HepG2 (cell line): ENCODE measurements around the gene CDH23. TPM values are rescaled to one million over a fixed set of nuclear protein-coding genes. Genes with fewer than 3 reads are reported as not detected.

Experiments
- AHR ChIP-seq: IDR thresholded peaks from 2 replicates; pipeline ENCODE4 v1.6.1; 2018; ENCODE audit warnings: missing genetic modification reagents, missing compliant biosample characterization
- FIP1L1 ChIP-seq: fragments of 200-400 bp; formaldehyde crosslinking; IDR thresholded peaks from 2 replicates; pipeline ENCODE4 v1.6.1; 2018; ENCODE audit warnings: low read depth, mild to moderate bottlenecking, low read length, moderate library complexity, borderline replicate concordance; ENCODE audit not compliant: insufficient read depth
- FOXA3 ChIP-seq: IDR thresholded peaks from 2 replicates; pipeline ENCODE4 v1.6.1; 2016; ENCODE audit warnings: missing genetic modification reagents, missing compliant biosample characterization
- JUND ChIP-seq: sonication (generic); formaldehyde crosslinking; IDR thresholded peaks from 2 replicates; pipeline ENCODE4 v1.8.0; 2022; ENCODE audit warnings: mild to moderate bottlenecking, missing genetic modification reagents
- MAFF ChIP-seq: IDR thresholded peaks from 2 replicates; pipeline ENCODE4 v1.6.1; 2011; ENCODE audit warnings: low read depth, low read length, improper control_type of control experiment
- NAIF1 ChIP-seq: sonication (generic); formaldehyde crosslinking; IDR thresholded peaks from 2 replicates; pipeline ENCODE4 v1.5.0; 2020; ENCODE audit warnings: mild to moderate bottlenecking, missing genetic modification reagents, borderline replicate concordance
- SRSF1 ChIP-seq: fragments of 200-400 bp; formaldehyde crosslinking; optimal IDR thresholded peaks from 2 replicates; pipeline ENCODE3; 2017; ENCODE audit warnings: mild to moderate bottlenecking, low read depth, low read length, moderate library complexity
- TBP ChIP-seq: sonication (generic); formaldehyde crosslinking; IDR thresholded peaks from 2 replicates; pipeline ENCODE4 v1.5.0; 2020; ENCODE audit warnings: missing genetic modification reagents
- TOE1 ChIP-seq: sonication (generic); formaldehyde crosslinking; IDR thresholded peaks from 2 replicates; pipeline ENCODE4 v1.4.0; 2020; ENCODE audit warnings: mild to moderate bottlenecking, missing genetic modification reagents
- ZBTB21 ChIP-seq: sonication (generic); formaldehyde crosslinking; IDR thresholded peaks from 2 replicates; pipeline ENCODE4 v1.4.0; 2020; ENCODE audit warnings: missing genetic modification reagents
- ZBTB38 ChIP-seq: sonication (generic); formaldehyde crosslinking; IDR thresholded peaks from 2 replicates; pipeline ENCODE4 v1.5.1; 2020; ENCODE audit warnings: mild to moderate bottlenecking, missing genetic modification reagents
- ZNF12 ChIP-seq: sonication (generic); formaldehyde crosslinking; IDR thresholded peaks from 2 replicates; pipeline ENCODE4 v1.5.0; 2020; ENCODE audit warnings: missing genetic modification reagents
- ZNF7 ChIP-seq: IDR thresholded peaks from 2 replicates; pipeline ENCODE4 v1.6.1; 2016; ENCODE audit warnings: missing biosample characterization, missing genetic modification reagents
- ZNF775 ChIP-seq: sonication (generic); formaldehyde crosslinking; IDR thresholded peaks from 2 replicates; pipeline ENCODE4 v1.4.0; 2020; ENCODE audit warnings: missing genetic modification reagents, mild to moderate bottlenecking, moderate library complexity, borderline replicate concordance
- ZNF776 ChIP-seq: sonication (generic); formaldehyde crosslinking; IDR thresholded peaks from 2 replicates; pipeline ENCODE4 v1.4.0; 2020; ENCODE audit warnings: mild to moderate bottlenecking, missing genetic modification reagents
- polyA plus RNA-seq, 8 experiments: library from polyadenylated mRNA; depleted of rRNA in 3 of 8; stranded (reverse) in 7 of 8; unstranded in 1 of 8; fragments of >200 nt; fragmentation: Illumina TruSeq in 4 of 8; extraction: Trizol in 4 of 8; gene quantifications; 2 replicates each; pipeline versions ENCODE4 v1.2.1 to v1.2.3, GENCODE V29; 2011 to 2016; ENCODE audit warnings: low read depth in 4 of 8, missing spikeins in 1 of 8, mixed read lengths in 1 of 8; ENCODE audit not compliant: insufficient read depth in 1 of 8
- total RNA-seq, 5 experiments: library from RNA; depleted of rRNA; stranded (reverse); fragments of >200 nt; fragmentation: Illumina TruSeq; extraction: Trizol; gene quantifications; 2 replicates each; pipeline ENCODE4 v1.2.3, GENCODE V29; 2016; ENCODE audit warnings: low read depth in 1 of 5
- TF ChIP-seq, protein P1 (sequence below): sonication (generic); formaldehyde crosslinking; conservative IDR thresholded peaks from 2 replicates; pipeline ENCODE4 v1.5.0; 2020; ENCODE audit warnings: missing genetic modification reagents
- TF ChIP-seq, protein P2 (sequence below), 2 experiments: sonication (generic) in 1 of 2; formaldehyde crosslinking in 1 of 2; IDR thresholded peaks; 2 replicates each; pipeline versions ENCODE4 v1.5.1 to v1.6.1; 2011 to 2020; ENCODE audit warnings: borderline replicate concordance in 1 of 2, low read depth in 1 of 2, low read length in 1 of 2, mild to moderate bottlenecking in 1 of 2, missing genetic modification reagents in 1 of 2, moderate library complexity in 1 of 2
- TF ChIP-seq, protein P3 (sequence below): sonication (generic); formaldehyde crosslinking; IDR thresholded peaks from 2 replicates; pipeline ENCODE4 v1.5.1; 2020; ENCODE audit warnings: missing genetic modification reagents, mild to moderate bottlenecking, borderline replicate concordance
- TF ChIP-seq, protein P4 (sequence below): sonication (generic); formaldehyde crosslinking; IDR thresholded peaks from 2 replicates; pipeline ENCODE4 v1.8.1; 2023; ENCODE audit warnings: mild to moderate bottlenecking, missing genetic modification reagents
- TF ChIP-seq, protein P5 (sequence below): sonication (generic); formaldehyde crosslinking; IDR thresholded peaks from 2 replicates; pipeline ENCODE4 v1.4.0; 2020; ENCODE audit warnings: missing genetic modification reagents

CDH23 gene
- total and polyA plus RNA-seq, 2 of the 13 experiments (the other 11 are each of a cell fraction or from before 2014, with no cell fraction given) = 0.13 TPM; not detected in 1

DNA sequence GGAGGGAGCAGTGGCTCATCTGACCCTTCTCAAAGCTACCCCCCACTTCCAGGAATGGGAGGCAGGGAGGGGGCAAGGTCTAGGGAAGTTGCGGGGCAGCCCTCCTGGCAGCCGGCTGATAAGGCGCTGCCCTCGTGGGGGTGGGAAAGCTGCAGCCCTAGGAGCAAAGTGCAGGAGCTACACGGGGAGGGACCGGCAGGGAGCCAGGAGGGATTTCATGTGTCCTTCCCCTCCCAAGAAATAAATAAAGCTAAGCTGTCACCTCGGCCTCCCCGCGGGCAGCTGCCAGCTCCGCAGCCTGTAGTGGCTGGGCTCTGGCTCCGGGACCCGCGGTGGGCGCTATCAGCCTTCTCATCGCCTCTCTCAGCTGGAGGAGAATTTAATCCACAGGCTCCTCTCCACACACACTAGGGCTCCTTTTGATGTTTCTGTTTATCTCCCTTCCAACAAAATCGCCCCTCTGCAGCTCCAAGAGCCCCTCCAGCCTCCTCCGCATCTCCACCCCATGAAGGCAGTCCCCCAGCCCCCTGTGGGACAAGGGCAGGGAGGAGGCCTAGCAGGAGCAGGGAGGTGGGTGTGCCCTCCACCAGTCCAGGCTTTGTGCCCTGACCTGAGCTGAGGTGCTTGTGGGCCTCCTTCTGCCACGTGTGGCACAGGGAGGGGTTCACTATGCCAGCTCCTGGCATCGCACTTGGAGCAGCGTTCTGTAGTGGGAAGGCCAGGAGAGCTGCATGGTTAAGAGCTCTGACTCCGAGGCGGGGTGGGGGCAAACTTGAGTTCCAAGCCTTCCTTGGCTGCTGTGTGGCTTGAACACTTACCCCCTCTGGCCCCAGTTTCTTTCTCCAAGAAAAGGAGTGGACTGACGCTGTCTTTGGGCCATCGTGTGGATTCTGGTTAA is 242.4 kb downstream of the CDH23 start (continued):
- TF ChIP-seq, protein P1, sequence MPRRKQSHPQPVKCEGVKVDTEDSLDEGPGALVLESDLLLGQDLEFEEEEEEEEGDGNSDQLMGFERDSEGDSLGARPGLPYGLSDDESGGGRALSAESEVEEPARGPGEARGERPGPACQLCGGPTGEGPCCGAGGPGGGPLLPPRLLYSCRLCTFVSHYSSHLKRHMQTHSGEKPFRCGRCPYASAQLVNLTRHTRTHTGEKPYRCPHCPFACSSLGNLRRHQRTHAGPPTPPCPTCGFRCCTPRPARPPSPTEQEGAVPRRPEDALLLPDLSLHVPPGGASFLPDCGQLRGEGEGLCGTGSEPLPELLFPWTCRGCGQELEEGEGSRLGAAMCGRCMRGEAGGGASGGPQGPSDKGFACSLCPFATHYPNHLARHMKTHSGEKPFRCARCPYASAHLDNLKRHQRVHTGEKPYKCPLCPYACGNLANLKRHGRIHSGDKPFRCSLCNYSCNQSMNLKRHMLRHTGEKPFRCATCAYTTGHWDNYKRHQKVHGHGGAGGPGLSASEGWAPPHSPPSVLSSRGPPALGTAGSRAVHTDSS (CRISPR knock-in tag) = no peak
- no peak for TF ChIP-seq AHR (CRISPR knock-in tag)
- TF ChIP-seq, protein P2, sequence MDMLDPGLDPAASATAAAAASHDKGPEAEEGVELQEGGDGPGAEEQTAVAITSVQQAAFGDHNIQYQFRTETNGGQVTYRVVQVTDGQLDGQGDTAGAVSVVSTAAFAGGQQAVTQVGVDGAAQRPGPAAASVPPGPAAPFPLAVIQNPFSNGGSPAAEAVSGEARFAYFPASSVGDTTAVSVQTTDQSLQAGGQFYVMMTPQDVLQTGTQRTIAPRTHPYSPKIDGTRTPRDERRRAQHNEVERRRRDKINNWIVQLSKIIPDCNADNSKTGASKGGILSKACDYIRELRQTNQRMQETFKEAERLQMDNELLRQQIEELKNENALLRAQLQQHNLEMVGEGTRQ (IDR thresholded peaks at IDR 0.05; ENCODE audit: low read depth, low read length) = no peak
- TF ChIP-seq, protein P2 (CRISPR knock-in tag; IDR thresholded peaks at IDR 0.05; ENCODE audit: borderline replicate concordance) = no peak
- TF ChIP-seq, protein P3, sequence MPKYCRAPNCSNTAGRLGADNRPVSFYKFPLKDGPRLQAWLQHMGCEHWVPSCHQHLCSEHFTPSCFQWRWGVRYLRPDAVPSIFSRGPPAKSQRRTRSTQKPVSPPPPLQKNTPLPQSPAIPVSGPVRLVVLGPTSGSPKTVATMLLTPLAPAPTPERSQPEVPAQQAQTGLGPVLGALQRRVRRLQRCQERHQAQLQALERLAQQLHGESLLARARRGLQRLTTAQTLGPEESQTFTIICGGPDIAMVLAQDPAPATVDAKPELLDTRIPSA (CRISPR knock-in tag) = no peak
- no peak for TF ChIP-seq FIP1L1
- TF ChIP-seq, protein P4, sequence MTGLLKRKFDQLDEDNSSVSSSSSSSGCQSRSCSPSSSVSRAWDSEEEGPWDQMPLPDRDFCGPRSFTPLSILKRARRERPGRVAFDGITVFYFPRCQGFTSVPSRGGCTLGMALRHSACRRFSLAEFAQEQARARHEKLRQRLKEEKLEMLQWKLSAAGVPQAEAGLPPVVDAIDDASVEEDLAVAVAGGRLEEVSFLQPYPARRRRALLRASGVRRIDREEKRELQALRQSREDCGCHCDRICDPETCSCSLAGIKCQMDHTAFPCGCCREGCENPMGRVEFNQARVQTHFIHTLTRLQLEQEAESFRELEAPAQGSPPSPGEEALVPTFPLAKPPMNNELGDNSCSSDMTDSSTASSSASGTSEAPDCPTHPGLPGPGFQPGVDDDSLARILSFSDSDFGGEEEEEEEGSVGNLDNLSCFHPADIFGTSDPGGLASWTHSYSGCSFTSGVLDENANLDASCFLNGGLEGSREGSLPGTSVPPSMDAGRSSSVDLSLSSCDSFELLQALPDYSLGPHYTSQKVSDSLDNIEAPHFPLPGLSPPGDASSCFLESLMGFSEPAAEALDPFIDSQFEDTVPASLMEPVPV (CRISPR knock-in tag) = no peak; the same call in 1 of the 2 replicates
- TF ChIP-seq FOXA3 (CRISPR knock-in tag) = 0 out of 2 replicates have a peak, but pooled peaks have one; percentile 23
- no peak for TF ChIP-seq ZNF7
- TF ChIP-seq ZNF12 (CRISPR knock-in tag) = peak; percentile 48; the same call in 1 of the 2 replicates
- no peak for TF ChIP-seq MAFF
- no peak for TF ChIP-seq ZBTB38 (CRISPR knock-in tag)
- TF ChIP-seq, protein P5, sequence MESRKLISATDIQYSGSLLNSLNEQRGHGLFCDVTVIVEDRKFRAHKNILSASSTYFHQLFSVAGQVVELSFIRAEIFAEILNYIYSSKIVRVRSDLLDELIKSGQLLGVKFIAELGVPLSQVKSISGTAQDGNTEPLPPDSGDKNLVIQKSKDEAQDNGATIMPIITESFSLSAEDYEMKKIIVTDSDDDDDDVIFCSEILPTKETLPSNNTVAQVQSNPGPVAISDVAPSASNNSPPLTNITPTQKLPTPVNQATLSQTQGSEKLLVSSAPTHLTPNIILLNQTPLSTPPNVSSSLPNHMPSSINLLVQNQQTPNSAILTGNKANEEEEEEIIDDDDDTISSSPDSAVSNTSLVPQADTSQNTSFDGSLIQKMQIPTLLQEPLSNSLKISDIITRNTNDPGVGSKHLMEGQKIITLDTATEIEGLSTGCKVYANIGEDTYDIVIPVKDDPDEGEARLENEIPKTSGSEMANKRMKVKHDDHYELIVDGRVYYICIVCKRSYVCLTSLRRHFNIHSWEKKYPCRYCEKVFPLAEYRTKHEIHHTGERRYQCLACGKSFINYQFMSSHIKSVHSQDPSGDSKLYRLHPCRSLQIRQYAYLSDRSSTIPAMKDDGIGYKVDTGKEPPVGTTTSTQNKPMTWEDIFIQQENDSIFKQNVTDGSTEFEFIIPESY (CRISPR knock-in tag) = no peak
- TF ChIP-seq TBP = no peak
- TF ChIP-seq ZBTB21 (CRISPR knock-in tag) = no peak
- no peak for TF ChIP-seq ZNF775 (CRISPR knock-in tag)
- TF ChIP-seq JUND (CRISPR knock-in tag) = no peak
- TF ChIP-seq ZNF776 (CRISPR knock-in tag) = no peak
- no peak for TF ChIP-seq NAIF1
- no peak for TF ChIP-seq TOE1 (CRISPR knock-in tag)
- TF ChIP-seq SRSF1 = peak; percentile 59
